Activated T-cell treated with anti-CD3 and anti-CD28 coated beads, Interleukin-2, amount 50 U/mL, for 24 hours (primary cell): ENCODE data around the gene GNB4.

Source experiments
- DNase-seq: peaks from one replicate; pipeline ENCODE4 v3.0.0-alpha.2; 2020
- H3K27ac Mint-ChIP-seq: 2 replicates; pipeline ENCODE4 v1.8.0; 2020; ENCODE audit warnings: mild to moderate bottlenecking, mixed read lengths
- H3K27me3 Mint-ChIP-seq: 2 replicates; pipeline ENCODE4 v1.8.0; 2020; ENCODE audit warnings: mixed read lengths
- H3K36me3 Mint-ChIP-seq: 2 replicates; pipeline ENCODE4 v1.8.0; 2020; ENCODE audit warnings: low read depth, mixed read lengths
- H3K4me1 Mint-ChIP-seq: 2 replicates; pipeline ENCODE4 v1.8.0; 2020; ENCODE audit warnings: low read depth, mixed read lengths
- H3K4me3 Mint-ChIP-seq: 2 replicates; pipeline ENCODE4 v1.8.0; 2020; ENCODE audit warnings: mild to moderate bottlenecking, moderate library complexity, mixed read lengths
- H3K9me3 Mint-ChIP-seq: 2 replicates; pipeline ENCODE4 v1.8.0; 2020; ENCODE audit warnings: mixed read lengths

The GNB4 gene

GRCh38 chr3:179452872-179453271 is 1.6 kb upstream of the GNB4 start:
- Mint-ChIP-seq H3K36me3 (no peaks in the 10 kb centered on the region), H3K27me3 (peaks cover 83% of the 10 kb centered on the region), H3K27ac (no peak overlapping the region), H3K4me3 (no peak overlapping the region), H3K9me3 (no peaks in the 10 kb centered on the region), H3K4me1 (peaks cover 20% of the 10 kb centered on the region)
- DNase-seq = no peak

GRCh38 chr3:179452176-179452564 is 900 bp upstream of the GNB4 start:
- no peaks in the 10 kb centered on the region for H3K36me3 Mint-ChIP-seq
- no peak overlapping the region for H3K27ac Mint-ChIP-seq
- H3K9me3 Mint-ChIP-seq = no peaks in the 10 kb centered on the region
- H3K27me3 Mint-ChIP-seq = peaks cover 85% of the 10 kb centered on the region
- no peak for DNase-seq
- peaks cover 20% of the 10 kb centered on the region for H3K4me1 Mint-ChIP-seq
- peak overlapping the region; percentile 75 for H3K4me3 Mint-ChIP-seq

- Mint-ChIP-seq H3K27ac (peak overlapping the region; percentile 63), H3K4me3 (peak overlapping the region; percentile 69), H3K27me3 (peaks cover 85% of the 10 kb centered on the region), H3K9me3 (no peaks in the 10 kb centered on the region), H3K4me1 (peaks cover 20% of the 10 kb centered on the region), H3K36me3 (no peaks in the 10 kb centered on the region)
- DNase-seq = no peak
These were observed 387 bp downstream of the GNB4 start for GRCh38 chr3:179450901-179451264.

- H3K36me3 Mint-ChIP-seq = no peaks in the 10 kb centered on the region
- peak overlapping the region; percentile 69 for H3K4me3 Mint-ChIP-seq
- DNase-seq = no peak
- H3K27me3 Mint-ChIP-seq = peaks cover 84% of the 10 kb centered on the region
- no peak overlapping the region for H3K27ac Mint-ChIP-seq
- no peaks in the 10 kb centered on the region for H3K9me3 Mint-ChIP-seq
- H3K4me1 Mint-ChIP-seq = peaks cover 20% of the 10 kb centered on the region
These were observed 989 bp downstream of the GNB4 start for GRCh38 chr3:179450261-179450701.

- no peak overlapping the region for H3K27ac Mint-ChIP-seq
- peaks cover 20% of the 10 kb centered on the region for H3K4me1 Mint-ChIP-seq
These were observed 1.6 kb downstream of the GNB4 start for GRCh38 chr3:179449636-179450035.

GRCh38 chr3:179447251-179447650 is 4.0 kb downstream of the GNB4 start:
- Mint-ChIP-seq H3K9me3 (no peaks in the 10 kb centered on the region), H3K4me1 (peaks cover 20% of the 10 kb centered on the region), H3K36me3 (no peaks in the 10 kb centered on the region), H3K27ac (no peak overlapping the region), H3K27me3 (peaks cover 67% of the 10 kb centered on the region), H3K4me3 (no peak overlapping the region)
- DNase-seq = no peak

More at GRCh38 chr3:179449636-179450035, 1.6 kb downstream of the GNB4 start:
- no peaks in the 10 kb centered on the region for H3K36me3 Mint-ChIP-seq
- DNase-seq = no peak
- H3K4me3 Mint-ChIP-seq = no peak overlapping the region
- no peaks in the 10 kb centered on the region for H3K9me3 Mint-ChIP-seq
- H3K27me3 Mint-ChIP-seq = peaks cover 80% of the 10 kb centered on the region

- no peak for DNase-seq
- H3K4me1 Mint-ChIP-seq = peaks cover 12% of the 10 kb centered on the region
- no peaks in the 10 kb centered on the region for H3K9me3 Mint-ChIP-seq
- H3K4me3 Mint-ChIP-seq = no peak overlapping the region
- no peak overlapping the region for H3K27ac Mint-ChIP-seq
- peaks cover 59% of the 10 kb centered on the region for H3K27me3 Mint-ChIP-seq
- H3K36me3 Mint-ChIP-seq = no peaks in the 10 kb centered on the region
These were observed 4.8 kb downstream of the GNB4 start for GRCh38 chr3:179446501-179446900.

- no peaks in the 10 kb centered on the region for H3K36me3 Mint-ChIP-seq
- H3K4me1 Mint-ChIP-seq = no peaks in the 10 kb centered on the region
- H3K27me3 Mint-ChIP-seq = peaks cover 3% of the 10 kb centered on the region
- no peak for DNase-seq
- no peak overlapping the region for H3K27ac Mint-ChIP-seq
- H3K9me3 Mint-ChIP-seq = no peaks in the 10 kb centered on the region
- H3K4me3 Mint-ChIP-seq = no peak overlapping the region
These were observed 12.4 kb downstream of the GNB4 start for GRCh38 chr3:179438841-179439240.

GRCh38 chr3:179436517-179436916 is 14.8 kb downstream of the GNB4 start:
- Mint-ChIP-seq H3K9me3 (no peaks in the 10 kb centered on the region), H3K4me3 (no peak overlapping the region), H3K27me3 (no peaks in the 10 kb centered on the region), H3K27ac (no peak overlapping the region), H3K36me3 (no peaks in the 10 kb centered on the region), H3K4me1 (no peaks in the 10 kb centered on the region)
- DNase-seq = no peak

- no peaks in the 10 kb centered on the region for H3K36me3 Mint-ChIP-seq
- no peaks in the 10 kb centered on the region for H3K9me3 Mint-ChIP-seq
- DNase-seq = no peak
- H3K4me3 Mint-ChIP-seq = no peak overlapping the region
- H3K27me3 Mint-ChIP-seq = no peaks in the 10 kb centered on the region
- no peak overlapping the region for H3K27ac Mint-ChIP-seq
- no peaks in the 10 kb centered on the region for H3K4me1 Mint-ChIP-seq
These were observed 18.8 kb downstream of the GNB4 start for GRCh38 chr3:179432451-179432850.

- H3K4me1 Mint-ChIP-seq = no peaks in the 10 kb centered on the region
- no peaks in the 10 kb centered on the region for H3K36me3 Mint-ChIP-seq
- H3K27ac Mint-ChIP-seq = no peak overlapping the region
- H3K4me3 Mint-ChIP-seq = no peak overlapping the region
- no peaks in the 10 kb centered on the region for H3K9me3 Mint-ChIP-seq
- no peak for DNase-seq
- no peaks in the 10 kb centered on the region for H3K27me3 Mint-ChIP-seq
These were observed 19.2 kb downstream of the GNB4 start for GRCh38 chr3:179432021-179432420.

GRCh38 chr3:179430277-179430870 is 20.9 kb downstream of the GNB4 start:
- H3K27me3 Mint-ChIP-seq = no peaks in the 10 kb centered on the region
- H3K4me3 Mint-ChIP-seq = no peak overlapping the region
- no peak for DNase-seq
- H3K9me3 Mint-ChIP-seq = no peaks in the 10 kb centered on the region
- no peaks in the 10 kb centered on the region for H3K4me1 Mint-ChIP-seq
- H3K27ac Mint-ChIP-seq = no peak overlapping the region
- H3K36me3 Mint-ChIP-seq = no peaks in the 10 kb centered on the region

GRCh38 chr3:179428876-179429548 is 22.3 kb downstream of the GNB4 start:
- no peak for DNase-seq
- H3K9me3 Mint-ChIP-seq = no peaks in the 10 kb centered on the region
- H3K27me3 Mint-ChIP-seq = no peaks in the 10 kb centered on the region
- no peak overlapping the region for H3K27ac Mint-ChIP-seq
- no peaks in the 10 kb centered on the region for H3K36me3 Mint-ChIP-seq
- no peak overlapping the region for H3K4me3 Mint-ChIP-seq
- H3K4me1 Mint-ChIP-seq = no peaks in the 10 kb centered on the region

GRCh38 chr3:179425075-179425474 is 26.2 kb downstream of the GNB4 start:
- H3K36me3 Mint-ChIP-seq = no peaks in the 10 kb centered on the region
- no peaks in the 10 kb centered on the region for H3K9me3 Mint-ChIP-seq
- no peak overlapping the region for H3K27ac Mint-ChIP-seq

GRCh38 chr3:179421500-179421899 is 29.8 kb downstream of the GNB4 start:
- Mint-ChIP-seq H3K4me3 (no peak overlapping the region), H3K27ac (no peak overlapping the region), H3K9me3 (no peaks in the 10 kb centered on the region), H3K4me1 (no peaks in the 10 kb centered on the region), H3K27me3 (no peaks in the 10 kb centered on the region), H3K36me3 (no peaks in the 10 kb centered on the region)
- no peak for DNase-seq

More at GRCh38 chr3:179425075-179425474, 26.2 kb downstream of the GNB4 start:
- H3K4me3 Mint-ChIP-seq = no peak overlapping the region
- DNase-seq = no peak
- no peaks in the 10 kb centered on the region for H3K27me3 Mint-ChIP-seq
- H3K4me1 Mint-ChIP-seq = no peaks in the 10 kb centered on the region
